Uterine smooth muscle cell (primary cell): ENCODE data around the gene ZMAT2. TPM values are rescaled to one million over a fixed set of nuclear protein-coding genes. Genes with fewer than 3 reads are reported as not detected.

ENCODE experiments used
- total RNA-seq: library from RNA; depleted of rRNA; stranded (reverse); fragments of >200 nt; gene quantifications from 2 replicates; pipeline ENCODE4 v1.2.3, GENCODE V29; 2014

Gene ZMAT2, protein sequence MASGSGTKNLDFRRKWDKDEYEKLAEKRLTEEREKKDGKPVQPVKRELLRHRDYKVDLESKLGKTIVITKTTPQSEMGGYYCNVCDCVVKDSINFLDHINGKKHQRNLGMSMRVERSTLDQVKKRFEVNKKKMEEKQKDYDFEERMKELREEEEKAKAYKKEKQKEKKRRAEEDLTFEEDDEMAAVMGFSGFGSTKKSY
- total RNA-seq: 60.6 and 61.1 TPM in 2 replicates

DNA sequence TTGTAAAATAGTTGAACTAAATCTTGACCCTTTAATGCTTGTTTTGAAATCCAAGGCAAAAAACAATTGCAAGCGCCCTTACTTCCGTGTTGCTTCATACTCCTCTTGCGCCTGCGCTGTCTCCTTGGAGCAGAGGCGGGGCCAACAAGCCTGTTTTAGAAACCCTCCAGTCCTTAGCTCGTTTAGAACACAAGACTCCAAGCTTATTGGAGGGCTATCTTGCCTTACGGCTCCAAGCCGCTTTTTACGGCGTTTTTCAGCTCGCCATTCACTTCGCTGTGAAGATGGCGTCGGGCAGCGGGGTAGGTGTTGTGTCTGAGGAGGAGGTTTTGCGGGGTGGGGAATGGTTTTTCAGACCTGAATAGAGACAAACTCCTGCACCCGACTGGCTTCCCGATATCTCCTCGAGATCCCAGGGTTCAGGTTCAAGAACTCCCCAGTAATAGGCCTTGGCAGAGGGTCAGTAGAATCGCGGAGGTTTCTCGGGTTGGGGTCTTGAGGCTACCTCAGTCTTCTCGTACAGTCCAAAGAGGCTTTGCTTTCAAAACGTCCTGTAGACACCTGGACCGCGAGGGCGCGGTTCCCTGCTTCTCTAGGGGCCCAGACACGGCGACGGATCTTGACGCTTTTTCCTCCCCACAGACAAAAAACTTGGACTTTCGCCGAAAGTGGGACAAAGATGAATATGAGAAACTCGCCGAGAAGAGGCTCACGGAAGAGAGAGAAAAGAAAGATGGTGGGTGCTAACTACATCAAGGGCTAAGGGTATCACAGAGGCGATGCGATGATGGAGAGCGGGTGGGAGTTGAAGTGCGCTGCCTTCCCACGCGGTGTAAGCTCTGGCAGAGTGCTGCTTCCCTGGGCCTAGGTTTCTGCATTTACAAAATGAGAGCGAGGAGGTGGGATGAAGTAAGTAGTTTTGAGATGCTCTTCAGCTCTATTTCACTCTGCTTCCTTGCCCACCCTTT is at the start of gene ZMAT2:
Gene ZMAT2 (plus strand): TSS at position 271 of the 968 bp plus-strand sequence. CDS start 14 bp downstream, at position 285.

GRCh38 chr5:140664359-140665119 is 35.7 kb upstream of the ZMAT2 start, which contains the start of gene WDR55:
TSS of gene WDR55 (plus strand) at chr5:140664904. CDS start at chr5:140664913, 9 bp downstream.

GRCh38 chr5:140673187-140673976 is 26.9 kb upstream of the ZMAT2 start, which contains the start of gene DND1:
TSS of gene DND1 (minus strand) at chr5:140673576. CDS start at chr5:140673542, 34 bp downstream.

DNA sequence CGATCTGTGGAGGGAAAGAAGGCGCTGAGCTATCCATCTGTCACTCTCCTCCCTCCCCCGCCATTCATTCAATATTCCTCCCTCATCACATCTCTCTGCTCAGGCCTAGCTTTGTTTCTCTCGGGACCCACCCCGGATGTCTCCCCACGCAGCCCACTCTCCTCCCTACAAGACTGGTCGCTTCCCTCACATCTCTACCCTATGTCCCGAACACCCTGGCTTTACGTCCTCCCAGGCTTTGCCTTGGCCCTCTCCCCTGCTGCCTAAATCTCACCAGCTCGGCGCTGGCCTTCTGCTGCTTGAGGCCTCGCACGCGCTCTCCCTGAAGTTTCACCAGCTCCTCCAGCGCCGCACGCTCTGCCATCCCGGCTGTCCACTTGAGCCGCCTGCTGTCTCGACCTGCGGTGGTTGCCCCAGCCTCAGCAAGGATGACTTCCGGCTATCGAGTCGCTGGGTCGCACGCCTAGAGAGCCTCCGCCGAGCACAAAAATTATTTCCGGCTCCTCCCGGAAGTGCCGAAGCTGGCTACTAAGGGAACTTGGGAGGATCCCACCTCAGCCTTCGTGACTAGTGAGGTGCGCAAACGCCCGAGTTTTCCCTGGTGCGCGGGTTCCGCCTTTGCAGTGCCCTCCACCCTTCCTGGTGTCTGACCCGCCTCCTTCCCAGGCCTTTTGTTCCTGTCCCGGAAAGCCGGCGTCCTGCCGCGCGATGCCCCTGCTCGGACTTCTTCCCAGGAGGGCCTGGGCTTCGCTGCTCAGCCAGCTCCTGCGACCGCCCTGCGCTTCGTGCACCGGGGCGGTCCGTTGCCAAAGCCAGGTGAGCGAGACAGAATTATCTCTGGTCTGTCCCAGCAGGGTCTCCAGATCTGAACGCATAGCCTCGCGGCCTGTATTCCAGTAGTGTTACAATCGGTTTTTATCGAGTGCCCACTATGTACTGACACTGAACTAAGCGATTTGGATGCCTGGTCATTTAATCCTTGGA is 9.0 kb upstream of the ZMAT2 start, which contains the start of the genes HARS1 and HARS2:
Gene HARS1 (minus strand): TSS at position 430 of the 984 bp plus-strand sequence. CDS start 66 bp downstream, at position 364.
Gene HARS2 (plus strand): TSS at position 515 of the 984 bp plus-strand sequence. CDS start 194 bp downstream, at position 709.

Other genes with a start within 250 kb of the ZMAT2 start
- 0.77 and 1.1 TPM in 2 replicates for gene EIF4EBP3, start 152.8 kb upstream of the ZMAT2 start, total RNA-seq
- gene SRA1, start 143.0 kb upstream of the ZMAT2 start, total RNA-seq: 43.1 and 49.1 TPM in 2 replicates
- gene APBB3, start 135.8 kb upstream of the ZMAT2 start, total RNA-seq: 17.2 and 26.0 TPM in 2 replicates
- gene SLC35A4, start 135.6 kb upstream of the ZMAT2 start, total RNA-seq: 15.0 and 21.6 TPM in 2 replicates
- 0.11 and 0.25 TPM in 2 replicates for gene CD14, start 67.3 kb upstream of the ZMAT2 start, total RNA-seq
- 9.8 and 12.1 TPM in 2 replicates for gene TMCO6, start 61.0 kb upstream of the ZMAT2 start, total RNA-seq
- gene NDUFA2, start 52.8 kb upstream of the ZMAT2 start, total RNA-seq: 22.8 and 31.7 TPM in 2 replicates
- 101 and 140 TPM in 2 replicates for gene IK, start 52.6 kb upstream of the ZMAT2 start, total RNA-seq
- gene WDR55, start 35.5 kb upstream of the ZMAT2 start, total RNA-seq: 29.4 and 37.5 TPM in 2 replicates
- gene DND1, start 26.9 kb upstream of the ZMAT2 start, total RNA-seq: 0.12 and 0.33 TPM in 2 replicates
- gene HARS1, start 9.1 kb upstream of the ZMAT2 start, total RNA-seq: 70.7 and 107 TPM in 2 replicates
- 38.0 and 38.8 TPM in 2 replicates for gene HARS2, start 9.0 kb upstream of the ZMAT2 start, total RNA-seq
- under 0.01 TPM in 2 replicates for gene PCDHA1, start 85.7 kb downstream of the ZMAT2 start, total RNA-seq
- gene PCDHA2, start 94.4 kb downstream of the ZMAT2 start, total RNA-seq: under 0.01 and 0.11 TPM in 2 replicates
- under 0.01 and 0.25 TPM in 2 replicates for gene PCDHA3, start 100.6 kb downstream of the ZMAT2 start, total RNA-seq
- gene PCDHA4, start 106.6 kb downstream of the ZMAT2 start, total RNA-seq: 0.11 and 0.62 TPM in 2 replicates
- gene PCDHA5, start 121.2 kb downstream of the ZMAT2 start, total RNA-seq: 0.11 and 0.12 TPM in 2 replicates
- gene PCDHA6, start 127.5 kb downstream of the ZMAT2 start, total RNA-seq: 0.77 and 1.4 TPM in 2 replicates
- gene PCDHA7, start 133.8 kb downstream of the ZMAT2 start, total RNA-seq: 0.22 and 0.87 TPM in 2 replicates
- gene PCDHA8, start 140.7 kb downstream of the ZMAT2 start, total RNA-seq: 0.11 and 0.12 TPM in 2 replicates
- 0.11 and 0.12 TPM in 2 replicates for gene PCDHA9, start 147.9 kb downstream of the ZMAT2 start, total RNA-seq
- 0.33 and 0.37 TPM in 2 replicates for gene PCDHA10, start 155.4 kb downstream of the ZMAT2 start, total RNA-seq
- 0.22 and 0.50 TPM in 2 replicates for gene PCDHA11, start 168.5 kb downstream of the ZMAT2 start, total RNA-seq
- 0.11 and 0.12 TPM in 2 replicates for gene PCDHA12, start 174.9 kb downstream of the ZMAT2 start, total RNA-seq
- gene PCDHA13, start 181.7 kb downstream of the ZMAT2 start, total RNA-seq: under 0.01 and 0.25 TPM in 2 replicates
- gene PCDHAC1, start 225.9 kb downstream of the ZMAT2 start, total RNA-seq: 0.11 and 0.25 TPM in 2 replicates